G401.6 (cell line): ENCODE data around the gene PLA2G4A.

ENCODE experiments used
- FAIRE-seq: peaks from 2 replicates; lab custom pipeline; 2012; peaks lifted over from hg19 to GRCh38; lab: Jason Lieb, UNC

PLA2G4A gene

GRCh38 chr1:187032316-187032981, 203.7 kb downstream of the PLA2G4A start:
- no peak for FAIRE-seq

DNA sequence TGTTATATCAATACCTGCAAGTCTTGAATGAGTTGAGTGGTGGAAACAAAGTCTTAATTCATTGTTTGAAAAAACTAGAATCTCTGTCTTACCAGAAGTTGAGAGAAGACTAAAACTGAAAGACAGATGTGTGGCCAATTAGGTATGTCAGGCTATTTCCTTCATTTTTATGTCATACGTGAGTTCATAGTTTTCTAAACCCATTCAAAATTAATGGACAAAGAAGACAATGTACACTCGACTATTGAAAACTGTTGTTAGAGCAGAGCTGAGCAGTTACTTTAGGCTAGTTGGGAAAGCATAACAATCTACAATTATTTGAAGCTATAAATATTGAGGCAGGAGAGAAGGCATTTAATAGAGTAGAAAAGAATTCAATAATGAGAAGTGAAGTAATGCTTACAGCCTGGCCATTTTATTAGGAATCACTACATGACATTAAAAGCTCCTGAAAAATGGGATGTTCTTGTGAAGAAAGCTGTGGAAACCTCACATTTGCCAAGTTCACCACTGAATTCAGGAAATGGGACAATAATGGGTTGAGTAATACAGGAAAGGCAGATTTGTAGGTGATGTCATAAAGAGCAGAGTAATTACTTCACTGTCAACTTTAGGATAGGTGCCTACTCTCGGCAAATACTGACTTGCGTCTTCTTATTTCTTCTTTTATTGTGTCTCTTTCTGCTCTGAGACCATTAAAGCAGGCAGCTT, 204.4 kb downstream of the PLA2G4A start:
- FAIRE-seq: no peak

DNA sequence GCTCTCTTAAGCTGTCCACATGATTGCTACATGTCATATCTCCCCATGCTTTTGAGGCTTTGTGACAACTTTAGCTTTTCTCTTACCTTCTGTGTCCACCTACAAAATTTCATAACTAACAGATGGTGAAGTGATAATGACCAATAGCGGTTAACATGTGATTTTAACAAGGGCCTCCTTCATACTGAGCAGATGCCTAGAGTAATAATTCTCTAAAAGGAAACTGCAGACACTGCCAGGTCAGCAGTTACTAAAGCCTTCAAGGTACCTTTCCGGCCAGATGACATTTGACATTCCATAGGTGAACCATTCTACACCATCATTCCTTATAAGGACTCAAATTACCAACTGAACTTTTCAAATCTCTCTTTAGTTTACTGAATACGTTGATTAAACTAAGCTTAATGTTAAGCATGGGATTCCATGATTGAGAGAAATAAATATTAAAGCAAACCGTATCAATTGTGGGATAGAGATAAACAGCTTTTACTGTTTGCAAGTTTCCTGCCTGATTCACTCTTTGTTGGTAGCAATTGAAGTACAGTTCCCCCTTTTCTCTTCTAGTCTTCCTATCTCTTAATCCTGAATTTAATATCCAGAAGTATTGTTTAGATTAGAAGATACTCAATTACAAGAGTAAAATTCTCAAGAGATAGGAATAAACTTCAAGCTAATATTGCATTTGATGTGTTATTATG, 205.1 kb downstream of the PLA2G4A start:
- no peak for FAIRE-seq

- FAIRE-seq: no peak
Measured at GRCh38 chr1:187034501-187034900, 205.8 kb downstream of the PLA2G4A start.

- no peak for FAIRE-seq
Measured at GRCh38 chr1:187037973-187038553, 209.3 kb downstream of the PLA2G4A start.
